GM19035 (cell line): ENCODE data around the gene TSHZ1.

Experiments
- ATAC-seq: cut with Tn5 transposase; IDR thresholded peaks from one replicate; pipeline ENCODE4 v1.9.1; 2021; ENCODE audit not compliant: unreplicated experiment

The TSHZ1 gene, protein sequence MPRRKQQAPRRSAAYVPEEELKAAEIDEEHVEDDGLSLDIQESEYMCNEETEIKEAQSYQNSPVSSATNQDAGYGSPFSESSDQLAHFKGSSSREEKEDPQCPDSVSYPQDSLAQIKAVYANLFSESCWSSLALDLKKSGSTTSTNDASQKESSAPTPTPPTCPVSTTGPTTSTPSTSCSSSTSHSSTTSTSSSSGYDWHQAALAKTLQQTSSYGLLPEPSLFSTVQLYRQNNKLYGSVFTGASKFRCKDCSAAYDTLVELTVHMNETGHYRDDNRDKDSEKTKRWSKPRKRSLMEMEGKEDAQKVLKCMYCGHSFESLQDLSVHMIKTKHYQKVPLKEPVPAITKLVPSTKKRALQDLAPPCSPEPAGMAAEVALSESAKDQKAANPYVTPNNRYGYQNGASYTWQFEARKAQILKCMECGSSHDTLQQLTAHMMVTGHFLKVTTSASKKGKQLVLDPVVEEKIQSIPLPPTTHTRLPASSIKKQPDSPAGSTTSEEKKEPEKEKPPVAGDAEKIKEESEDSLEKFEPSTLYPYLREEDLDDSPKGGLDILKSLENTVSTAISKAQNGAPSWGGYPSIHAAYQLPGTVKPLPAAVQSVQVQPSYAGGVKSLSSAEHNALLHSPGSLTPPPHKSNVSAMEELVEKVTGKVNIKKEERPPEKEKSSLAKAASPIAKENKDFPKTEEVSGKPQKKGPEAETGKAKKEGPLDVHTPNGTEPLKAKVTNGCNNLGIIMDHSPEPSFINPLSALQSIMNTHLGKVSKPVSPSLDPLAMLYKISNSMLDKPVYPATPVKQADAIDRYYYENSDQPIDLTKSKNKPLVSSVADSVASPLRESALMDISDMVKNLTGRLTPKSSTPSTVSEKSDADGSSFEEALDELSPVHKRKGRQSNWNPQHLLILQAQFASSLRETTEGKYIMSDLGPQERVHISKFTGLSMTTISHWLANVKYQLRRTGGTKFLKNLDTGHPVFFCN (N-terminal part only)

DNA sequence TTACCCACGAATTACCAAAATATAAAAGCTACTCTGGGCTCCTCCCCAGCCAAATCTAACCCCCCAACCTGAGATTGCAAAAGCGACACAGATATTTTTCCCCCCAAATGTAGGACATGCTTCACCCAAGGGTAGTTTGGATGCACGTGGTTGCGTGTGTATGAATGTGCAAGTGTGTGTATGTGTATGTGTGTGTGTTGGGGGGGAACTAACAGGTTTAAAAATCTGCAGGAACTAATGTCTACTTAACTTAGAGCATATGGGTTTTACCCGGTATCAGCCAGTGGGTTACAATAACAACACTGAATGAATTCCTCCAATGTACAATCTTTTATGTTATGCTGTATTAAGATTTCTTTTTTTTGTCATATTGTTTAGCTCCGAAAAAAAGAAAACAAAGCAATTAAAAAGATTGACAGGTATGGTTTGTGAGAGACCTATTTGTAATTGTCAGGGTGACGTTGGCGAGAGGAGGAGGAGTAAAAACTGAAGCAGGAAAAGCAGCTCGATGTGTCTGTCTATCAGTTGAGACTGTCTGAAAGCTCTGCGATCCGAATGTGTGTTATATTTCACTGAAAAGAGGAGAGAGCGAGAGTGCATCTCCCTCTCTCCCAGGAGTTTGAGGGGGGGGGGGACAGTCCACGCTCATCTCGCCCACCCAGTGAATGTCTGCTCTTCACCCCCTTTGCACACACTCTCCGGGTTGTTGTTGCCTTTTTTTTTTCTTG lies at the start of gene TSHZ1:
TSS of gene TSHZ1 (plus strand) at position 524 of the 728 bp plus-strand sequence. CDS start 1,080 bp downstream, outside the sequence.
- peak; percentile 34 for ATAC-seq

DNA sequence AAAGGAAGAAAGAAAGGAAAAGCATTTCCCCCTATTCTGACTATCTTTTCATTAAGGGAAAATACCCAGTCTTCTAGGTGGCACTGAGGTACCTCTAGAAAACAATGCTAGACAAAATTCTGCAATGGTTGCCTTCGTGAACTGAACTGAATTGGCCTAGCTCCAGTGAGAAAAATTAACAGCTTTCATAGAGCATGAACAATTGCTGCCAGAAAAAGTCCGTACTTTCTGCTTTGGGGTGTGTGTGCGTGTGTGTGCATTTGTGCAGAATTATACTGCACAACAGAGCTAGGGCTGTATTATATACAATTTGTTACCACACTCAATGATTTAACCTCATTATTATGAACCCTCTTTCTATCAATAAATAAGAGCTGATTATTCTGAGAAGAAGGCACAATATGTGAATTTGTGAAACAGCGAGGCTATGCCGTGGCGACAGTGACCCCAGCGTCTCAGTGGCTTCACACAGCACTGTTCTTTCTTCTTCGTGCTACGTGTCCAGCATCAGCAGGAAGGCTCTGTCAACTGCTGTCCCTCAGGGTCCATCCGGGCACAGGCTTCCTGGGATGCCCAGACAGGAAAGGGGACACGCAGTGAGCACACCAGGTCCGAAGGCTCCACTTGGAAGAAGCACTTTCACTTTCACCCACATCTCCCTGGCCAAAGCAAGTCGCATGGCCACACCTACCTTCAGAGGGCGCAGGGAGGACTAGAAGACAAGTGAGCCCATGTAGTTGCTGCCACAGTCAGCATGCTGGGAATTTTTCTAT lies 49.2 kb upstream of the TSHZ1 start:
- no peak for ATAC-seq

DNA sequence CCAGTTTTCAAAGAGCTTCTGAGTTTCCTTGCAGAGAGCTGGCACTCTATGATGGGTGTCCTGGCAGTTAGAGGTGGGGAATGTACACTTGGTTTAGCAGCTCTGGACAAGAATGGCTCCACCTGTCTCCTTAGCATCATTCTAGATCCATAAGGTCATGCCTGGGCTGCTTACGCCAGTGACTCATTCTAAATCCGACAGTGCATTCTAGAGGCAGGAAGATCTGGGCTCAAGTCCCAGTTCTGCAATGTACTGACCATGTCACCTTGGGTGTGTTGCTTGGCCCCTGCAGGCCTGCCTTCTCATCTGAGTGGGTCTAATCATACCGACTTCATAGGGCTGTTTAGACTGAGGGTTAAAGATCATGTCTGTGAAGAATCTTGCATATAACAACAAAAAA lies 48.1 kb upstream of the TSHZ1 start:
- no peak for ATAC-seq

DNA sequence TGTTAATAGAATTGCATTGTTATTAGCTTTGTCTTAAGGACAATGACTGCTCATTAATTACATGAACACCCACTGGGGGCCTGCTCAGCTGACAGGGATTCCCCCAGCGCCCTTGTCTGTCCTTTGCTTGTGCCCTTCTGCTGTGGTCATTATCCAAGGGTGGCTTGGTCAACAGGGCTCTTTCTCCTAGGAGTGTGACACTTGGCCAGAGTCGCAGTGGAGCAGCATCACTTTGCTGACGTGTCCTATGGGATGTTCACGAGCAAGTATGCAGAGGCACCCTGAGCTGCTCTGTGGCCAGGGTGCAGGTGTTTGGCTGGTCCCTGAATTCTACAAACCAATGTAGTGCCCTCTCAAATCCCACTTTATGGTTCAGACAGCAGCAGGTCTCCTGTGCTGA lies 47.6 kb upstream of the TSHZ1 start:
- ATAC-seq: no peak

DNA sequence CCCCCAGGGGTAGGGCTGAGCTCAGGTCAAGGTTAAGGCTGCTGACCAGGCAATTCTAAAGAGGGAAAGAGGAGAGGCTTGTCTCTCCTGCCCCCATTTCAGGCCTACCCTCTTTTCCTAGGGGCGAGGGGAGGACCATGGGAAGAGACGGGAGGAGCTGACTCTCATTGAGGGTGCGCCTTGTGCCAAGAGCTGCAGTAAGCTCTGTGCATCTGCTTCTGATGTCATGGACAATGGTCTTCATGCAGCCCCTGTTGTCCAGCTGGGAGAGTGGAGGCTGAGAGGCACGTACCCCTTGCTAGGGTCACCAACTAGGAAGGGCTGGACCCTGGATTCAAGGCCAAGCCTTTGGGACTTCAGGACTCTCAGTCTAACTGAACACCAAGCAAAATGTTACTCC lies 46.9 kb upstream of the TSHZ1 start:
- ATAC-seq: no peak

DNA sequence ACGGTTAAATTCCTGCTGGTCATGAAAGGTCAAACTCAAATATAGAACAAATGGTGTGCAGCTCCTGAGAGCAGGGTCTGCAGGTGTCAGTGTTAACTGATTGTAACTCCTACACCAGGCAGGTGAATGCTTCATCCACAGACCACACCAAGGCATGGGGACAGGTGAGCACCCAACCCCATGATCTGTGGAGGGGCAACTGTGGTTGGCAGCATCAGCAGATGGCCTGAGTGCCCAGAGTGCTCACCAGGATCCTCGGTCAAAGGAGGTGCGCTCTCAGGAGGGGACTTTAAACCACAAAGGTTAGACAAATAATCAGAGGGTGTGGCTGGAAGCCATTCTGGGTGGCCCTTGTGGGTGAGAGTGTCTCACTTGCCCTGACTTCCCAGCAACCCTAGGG lies 46.1 kb upstream of the TSHZ1 start:
- ATAC-seq: no peak

DNA sequence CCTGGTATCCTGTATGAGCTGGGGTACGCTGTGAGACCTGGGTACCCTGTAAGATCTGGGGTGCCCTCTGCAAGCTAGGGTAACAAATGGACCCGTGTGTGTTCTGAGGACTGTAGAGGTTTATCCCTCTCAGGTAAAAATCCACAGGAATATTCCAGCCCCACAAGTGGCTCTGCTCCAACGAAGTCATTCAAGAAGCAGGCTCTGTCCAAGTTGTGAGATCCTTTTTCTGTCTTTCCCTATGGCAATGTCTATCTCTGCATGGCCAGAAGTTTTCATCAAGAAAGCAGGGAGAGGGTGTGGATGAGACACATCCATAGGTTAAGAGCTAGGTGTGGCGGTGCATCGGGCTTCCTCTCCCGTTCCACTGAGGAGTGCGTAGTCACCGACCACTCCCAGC lies 44.7 kb upstream of the TSHZ1 start:
- ATAC-seq: no peak

DNA sequence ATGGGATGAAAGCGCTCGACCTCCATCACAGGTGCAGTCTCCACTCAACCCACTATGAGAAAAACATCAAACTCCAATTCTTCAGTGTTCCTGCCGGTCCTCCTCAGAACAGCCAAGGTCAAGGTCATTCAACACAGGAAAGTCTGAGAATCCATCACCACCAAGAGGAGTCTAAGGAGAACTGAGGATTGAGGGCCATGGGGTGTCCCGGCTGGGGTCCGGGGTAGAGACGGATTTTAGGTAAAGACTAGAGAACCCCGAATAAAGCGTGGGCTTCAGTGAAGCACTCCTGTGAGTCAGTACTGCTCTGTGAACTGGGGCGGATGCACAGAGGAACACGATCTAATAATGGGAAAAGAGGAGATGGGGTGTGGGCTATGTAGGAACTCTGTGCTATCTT lies 43.5 kb upstream of the TSHZ1 start:
- ATAC-seq: no peak

DNA sequence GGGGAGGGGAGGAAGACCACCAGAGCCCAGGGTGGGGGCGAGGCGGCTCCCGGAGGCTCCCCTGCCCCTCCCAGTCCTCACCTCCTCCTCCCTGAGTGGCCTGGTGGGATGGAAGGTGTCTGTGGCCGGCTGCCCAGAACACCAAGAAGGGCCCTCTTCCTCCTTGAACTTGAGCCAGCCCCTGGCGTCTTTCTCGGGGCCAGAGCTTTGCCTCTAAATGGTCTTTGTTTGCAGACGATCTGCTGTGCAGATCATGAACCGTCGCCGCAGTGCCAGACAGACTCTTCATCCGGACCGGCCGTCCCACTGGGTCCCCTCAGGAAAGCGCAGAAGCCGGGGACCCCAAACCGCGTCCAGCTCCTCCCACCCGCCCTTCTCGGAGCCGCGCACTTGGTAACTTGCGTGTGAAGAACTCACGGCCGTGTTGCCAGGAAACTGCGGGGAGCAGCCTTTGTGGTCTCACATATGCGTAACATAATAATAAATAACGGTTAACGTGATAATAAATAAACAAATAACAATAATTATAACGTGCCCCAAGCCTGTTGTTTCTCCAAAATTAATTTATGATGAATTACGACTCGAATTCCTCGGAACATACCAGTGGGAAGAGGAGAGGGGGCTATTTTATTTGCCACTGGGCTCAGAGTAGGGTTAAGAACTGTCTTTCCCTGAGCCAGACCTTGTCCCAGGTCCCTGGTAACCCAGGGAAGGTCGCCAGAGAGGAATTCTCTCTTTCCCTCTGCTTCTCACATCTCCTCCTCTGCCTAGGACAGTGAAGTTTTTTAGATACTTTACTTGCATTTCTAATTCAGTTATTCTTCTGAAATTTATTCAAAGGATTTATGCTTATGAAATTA lies 42.6 kb upstream of the TSHZ1 start:
- ATAC-seq: no peak

DNA sequence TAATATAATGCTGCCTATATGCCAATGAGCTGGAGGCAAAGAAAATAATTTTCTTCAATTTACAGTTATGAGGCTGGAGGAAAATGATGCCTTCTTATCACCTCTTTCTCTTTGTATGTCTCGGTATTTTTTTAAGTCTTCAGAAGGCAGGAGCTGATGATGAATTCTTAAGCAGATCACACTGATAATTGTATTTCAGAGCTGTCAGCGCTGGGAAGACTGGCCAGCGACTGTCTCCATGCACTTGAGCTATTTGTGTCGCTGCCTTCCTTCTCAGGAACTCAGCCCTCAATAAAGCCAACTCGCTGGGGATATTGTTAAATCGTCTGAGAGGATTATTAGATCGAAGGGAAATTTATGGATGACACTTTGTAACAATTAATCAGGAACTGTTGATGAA lies 42.0 kb upstream of the TSHZ1 start:
- no peak for ATAC-seq

DNA sequence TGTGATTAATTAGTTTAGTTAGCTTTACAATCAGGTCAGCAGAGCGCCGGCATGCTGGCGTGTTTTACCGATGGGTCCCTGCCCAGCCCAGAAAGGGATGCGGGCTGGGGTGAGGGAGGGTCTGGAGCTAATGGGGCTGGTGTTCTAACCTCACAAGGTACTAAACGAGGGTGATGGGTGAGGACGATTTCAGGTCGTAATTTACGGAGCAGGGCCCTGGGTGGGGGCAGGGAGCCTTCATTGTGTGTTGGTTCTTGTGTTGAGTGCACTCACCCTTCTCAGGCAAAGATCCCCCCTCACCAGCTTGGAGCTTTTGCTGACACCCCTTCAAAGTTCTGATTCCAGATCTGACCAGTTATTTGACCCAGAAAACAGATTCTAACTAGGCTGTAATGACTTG lies 41.2 kb upstream of the TSHZ1 start:
- ATAC-seq: no peak

DNA sequence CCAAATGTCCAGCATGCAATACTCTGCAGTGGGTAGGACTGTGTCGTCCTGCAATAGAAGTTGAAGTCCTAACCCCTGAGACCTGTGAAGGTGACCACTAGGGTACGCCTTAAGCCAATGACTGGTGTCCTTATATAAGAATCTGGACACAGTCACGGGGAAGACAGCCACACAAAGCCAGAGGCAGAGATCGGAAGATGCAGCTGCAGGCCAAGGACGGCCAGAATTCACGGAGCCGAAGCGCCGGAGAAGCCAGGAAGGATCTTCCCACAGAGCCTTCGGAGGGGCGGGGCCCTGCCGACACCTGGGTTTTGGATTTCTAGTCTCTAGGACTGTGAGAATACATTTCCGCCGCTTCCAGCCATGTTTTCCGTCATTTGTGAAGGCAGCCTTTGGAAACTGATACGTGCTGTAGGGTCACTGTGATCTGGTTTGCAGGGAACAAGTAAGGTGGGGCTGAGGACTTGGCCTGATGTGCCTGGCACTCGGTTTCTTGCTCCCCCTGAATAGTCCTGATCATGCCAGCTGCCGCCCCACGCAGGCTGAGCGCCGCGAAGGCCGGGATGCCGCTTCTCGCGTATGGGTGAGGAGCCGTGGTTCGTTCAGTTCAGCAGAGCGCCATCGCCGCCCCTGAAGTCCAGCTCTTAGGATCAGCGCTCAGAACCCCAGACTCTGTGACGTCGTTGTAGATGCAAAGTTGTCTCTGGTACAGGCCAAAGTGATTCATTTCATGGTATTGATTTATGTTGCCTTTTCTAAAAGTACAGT lies 40.4 kb upstream of the TSHZ1 start:
- no peak for ATAC-seq

DNA sequence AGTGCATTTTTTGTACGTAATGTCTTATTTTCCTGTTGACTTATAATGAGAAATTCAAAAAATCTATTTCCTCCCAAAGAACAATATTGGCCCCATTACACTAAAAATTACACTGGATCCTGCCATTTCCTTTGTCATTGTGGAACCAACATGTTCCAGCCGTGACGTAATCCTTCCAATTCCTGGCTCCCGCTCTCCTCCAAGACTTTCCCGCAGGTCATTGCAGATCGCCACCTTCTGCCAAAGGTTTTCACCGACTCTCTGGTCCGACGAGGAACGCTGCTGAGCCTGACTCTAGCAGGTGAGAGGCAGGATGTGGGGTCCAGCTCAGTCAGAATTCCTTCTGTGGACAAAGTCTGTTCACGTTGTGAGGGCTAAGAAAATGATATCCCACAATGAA lies 39.7 kb upstream of the TSHZ1 start:
- no peak for ATAC-seq

DNA sequence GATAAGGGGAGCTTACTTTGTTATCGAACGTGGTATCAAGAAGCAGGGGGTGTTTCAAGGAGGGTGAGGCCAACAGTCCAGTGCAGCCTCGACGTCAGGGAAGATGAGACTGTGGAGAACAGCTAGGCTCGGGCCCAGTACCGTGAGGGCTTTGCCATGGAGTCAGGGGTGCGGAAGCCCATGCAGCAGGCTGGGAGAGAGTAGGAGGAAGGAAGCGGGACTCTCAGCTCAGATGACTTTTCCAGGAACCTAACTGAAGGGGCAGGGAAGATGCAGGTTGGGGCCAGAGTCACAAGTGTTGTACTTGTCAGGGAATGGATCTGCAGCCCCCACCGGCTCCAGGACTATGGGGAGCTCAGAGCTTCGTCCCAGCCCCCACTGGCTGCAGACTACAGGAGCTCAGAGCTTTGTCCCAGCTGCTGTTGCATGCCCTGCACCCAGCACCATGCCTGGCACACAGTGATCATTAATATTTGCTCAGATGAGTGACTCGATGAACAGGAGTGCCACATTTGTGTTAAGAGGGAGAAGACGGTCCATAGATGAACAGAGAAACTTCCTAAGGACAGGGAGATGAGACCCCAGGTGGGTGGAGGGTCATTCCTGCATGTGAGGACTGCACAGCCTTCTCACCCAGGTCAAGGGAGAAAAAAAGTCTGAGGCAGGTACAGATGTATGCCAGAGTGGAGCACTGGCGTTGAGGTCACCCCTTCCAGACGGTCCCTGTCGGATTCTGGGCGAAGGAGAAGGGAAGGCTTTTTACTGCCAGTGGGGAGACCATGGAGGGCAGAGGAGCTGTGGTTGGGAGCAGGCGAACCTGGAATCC lies 38.1 kb upstream of the TSHZ1 start:
- ATAC-seq: peak; percentile 24

DNA sequence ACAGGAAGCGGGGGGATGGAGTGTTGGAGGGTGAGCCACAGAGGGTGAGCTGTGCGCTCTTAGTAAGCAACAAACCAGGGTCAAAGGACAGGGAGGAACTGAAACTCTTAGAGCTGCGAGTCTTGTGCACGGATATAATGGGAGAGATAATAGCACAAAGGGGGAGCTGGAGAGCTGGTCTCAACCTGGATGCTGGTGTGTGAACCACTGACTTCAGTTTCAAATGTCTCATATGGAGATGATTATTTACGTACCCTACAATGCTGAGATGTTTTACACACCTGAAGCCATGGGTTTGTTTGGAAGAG lies 37.5 kb upstream of the TSHZ1 start:
- ATAC-seq: peak; percentile 98

DNA sequence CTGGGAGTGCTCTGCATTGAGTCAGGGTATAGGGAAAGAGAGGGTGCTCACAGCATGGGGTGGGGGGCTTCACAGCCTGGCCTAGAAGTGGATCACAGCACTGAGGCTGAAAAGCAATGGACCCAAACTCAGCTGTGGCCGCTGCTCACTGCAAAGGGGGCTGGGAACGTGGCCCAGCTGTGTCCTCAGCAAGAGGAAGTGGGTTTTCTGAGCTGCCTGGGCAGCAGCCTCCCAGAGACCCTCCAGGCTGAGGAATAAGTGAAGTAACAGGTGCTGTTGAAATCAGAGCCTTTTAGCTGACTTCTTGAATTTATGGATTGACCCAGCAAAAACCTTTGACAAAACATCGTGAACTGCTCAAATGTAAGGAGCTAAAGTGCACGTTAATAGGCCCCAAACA lies 36.9 kb upstream of the TSHZ1 start:
- ATAC-seq: no peak

DNA sequence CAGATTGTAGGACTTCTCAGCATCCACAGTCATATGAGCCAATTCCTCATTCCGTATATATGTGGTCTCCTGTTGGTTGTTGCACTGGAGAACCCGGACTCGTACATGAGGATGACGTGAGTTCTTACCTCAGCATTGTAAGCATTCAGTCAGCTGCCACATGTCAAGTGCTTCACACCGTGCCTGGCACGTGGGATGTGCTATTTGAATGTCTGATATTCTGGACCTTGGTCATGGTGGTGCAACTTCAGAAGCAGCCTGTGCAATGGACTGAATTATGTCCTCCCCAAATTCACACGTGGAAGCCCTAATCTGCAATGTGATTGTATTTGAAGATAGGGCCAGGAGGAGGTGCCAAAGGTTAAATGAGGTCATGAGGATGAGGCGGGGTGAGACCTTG lies 33.7 kb upstream of the TSHZ1 start:
- ATAC-seq: no peak

DNA sequence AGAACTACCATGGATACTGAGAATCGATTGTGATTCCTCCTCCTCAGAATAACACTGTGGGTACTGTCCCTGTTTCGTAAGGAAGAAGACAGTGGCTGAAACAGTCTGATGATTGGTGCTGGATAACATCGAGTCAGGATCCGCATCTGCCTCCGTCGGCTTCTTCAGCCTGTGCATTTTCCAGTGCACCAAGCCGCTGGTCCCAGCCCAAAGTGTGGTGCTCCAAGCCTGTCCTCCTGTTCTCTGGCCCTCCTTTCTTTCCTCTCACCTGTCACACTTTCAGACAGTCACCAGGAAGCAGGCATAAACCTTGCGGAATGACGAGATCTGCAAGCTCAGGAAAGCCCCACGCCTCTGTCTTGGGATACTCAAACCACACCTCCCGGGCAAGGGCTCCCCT lies 32.2 kb upstream of the TSHZ1 start:
- no peak for ATAC-seq
